GM13977 (cell line): Measurements from ENCODE around the gene ACSS2.

Experiments used
- DNase-seq: peaks from one replicate; pipeline ENCODE4 v3.0.0; 2012; ENCODE audit warnings: low spot score
- CTCF ChIP-seq: IDR thresholded peaks from 2 replicates; pipeline ENCODE4 v1.5.1; 2012; ENCODE audit warnings: mild to moderate bottlenecking, control low read depth; ENCODE audit not compliant: insufficient read depth; ENCODE audit errors: extremely low read depth, missing control alignments
- in situ Hi-C: fragments of 300-500 bp; cut with MboI; formaldehyde crosslinking; loops from one replicate; pipeline ENCODE4 v1.12.0; 2022; ENCODE audit warnings: low sequenced_read_pairs, low pct_unique_long_range_greater_than_20kb, mixed read lengths, inconsistent platforms; ENCODE audit not compliant: unreplicated experiment

ACSS2 gene

GRCh38 chr20:34968042-34968775 lies 91.8 kb downstream of the ACSS2 start:
- no peak for DNase-seq
- in situ Hi-C loops, result no loop called here
- TF ChIP-seq CTCF, result no peak

DNA sequence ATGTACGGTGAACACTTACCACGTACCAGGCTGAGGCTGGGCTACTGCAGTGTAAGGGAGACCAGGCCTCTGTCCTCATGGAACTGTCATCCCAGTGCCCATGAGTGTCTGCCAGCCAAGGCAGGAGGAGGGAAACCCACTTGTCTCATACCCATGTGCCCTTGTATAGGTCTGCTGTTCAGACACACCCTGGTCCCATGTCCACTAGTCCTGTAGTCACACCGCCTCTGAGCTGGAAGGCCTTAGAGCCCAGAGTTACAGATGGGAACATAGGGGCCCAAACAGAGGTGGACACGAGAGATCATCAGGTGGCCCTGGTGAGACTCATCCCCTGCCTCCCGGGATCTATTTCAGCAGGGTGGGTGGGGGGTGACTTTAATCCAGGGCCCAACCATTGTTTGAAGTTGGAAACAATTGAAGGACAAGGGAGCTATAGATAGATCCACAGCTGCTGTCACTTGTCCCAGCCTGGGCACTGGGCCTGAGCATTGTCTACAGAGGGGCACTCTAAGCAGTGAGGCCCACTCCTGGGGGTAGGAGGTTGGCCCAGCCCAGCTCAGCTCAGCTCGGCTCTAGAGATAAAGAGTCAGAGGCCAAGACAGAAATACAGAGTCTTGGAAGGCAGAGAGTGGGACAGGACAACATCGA lies 93.9 kb downstream of the ACSS2 start:
- DNase-seq, result no peak
- no peak for TF ChIP-seq CTCF
- in situ Hi-C loops, result no loop called here

DNA sequence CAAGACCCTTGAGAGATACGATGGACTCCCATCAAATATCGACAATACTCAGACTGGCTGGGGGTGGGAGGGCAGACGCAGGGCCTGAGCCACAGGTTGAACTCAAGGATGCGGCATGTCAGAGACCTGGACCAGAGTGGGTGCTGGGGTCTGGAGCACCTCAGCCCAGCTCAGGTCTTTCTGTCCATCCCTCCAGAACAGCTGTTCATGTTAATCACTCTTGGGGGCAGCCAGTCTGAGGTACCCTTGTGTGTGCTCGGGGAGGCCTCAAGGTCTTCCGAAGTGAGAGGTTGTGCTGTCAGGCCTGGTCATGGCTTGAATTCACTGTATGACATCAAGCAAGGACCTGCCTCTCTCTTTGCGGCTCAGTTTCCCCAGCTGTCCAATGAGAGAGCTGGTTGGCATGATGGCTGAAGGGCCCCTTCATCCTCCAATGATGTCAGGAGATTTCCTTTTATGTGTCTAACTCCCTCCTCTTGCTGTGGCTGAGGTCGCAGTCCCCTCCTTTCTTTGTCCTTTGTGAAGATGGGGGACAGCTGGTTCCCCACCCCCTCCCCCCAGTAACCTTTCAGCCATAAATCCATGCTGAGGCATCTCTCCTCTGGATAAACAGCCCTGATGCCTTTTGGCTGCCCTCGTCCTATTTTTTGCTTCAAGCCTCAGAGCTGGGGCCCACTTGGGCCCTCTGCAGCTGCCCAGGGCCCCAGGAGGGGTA lies 94.6 kb downstream of the ACSS2 start:
- in situ Hi-C loops, result no loop called here

GRCh38 chr20:34971561-34972235 lies 95.3 kb downstream of the ACSS2 start:
- TF ChIP-seq CTCF, result no peak
- no peak for DNase-seq
- in situ Hi-C loops, result no loop called here

More for the DNA sequence above, 94.6 kb downstream of the ACSS2 start:
- no peak for TF ChIP-seq CTCF
- no peak for DNase-seq

DNA sequence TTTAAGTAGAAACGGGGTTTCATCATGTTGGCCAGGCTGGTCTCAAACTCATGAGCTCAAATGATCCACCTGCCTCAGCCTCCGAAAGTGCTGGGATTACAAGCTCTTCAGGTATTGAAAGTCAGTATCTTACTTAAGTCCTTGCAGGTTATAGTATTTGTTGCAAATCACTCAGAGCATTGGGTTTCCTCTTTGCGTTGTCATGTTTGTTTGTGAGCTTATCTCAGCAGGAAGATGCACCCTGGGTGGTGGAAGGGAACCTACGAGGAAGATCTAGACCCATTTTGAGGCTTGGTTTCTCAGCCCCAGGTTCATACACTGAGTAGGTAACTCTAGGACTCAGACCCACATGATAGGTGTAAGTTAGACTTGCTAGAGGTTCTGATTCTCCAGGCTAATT lies 97.8 kb downstream of the ACSS2 start:
- in situ Hi-C loops, result no loop called here
- DNase-seq, result no peak

More for the DNA sequence above, 97.8 kb downstream of the ACSS2 start:
- TF ChIP-seq CTCF, result no peak
